Vagina (tissue), 2 donors: ENCODE results near the gene KDM7A. TPM values are rescaled to one million over a fixed set of nuclear protein-coding genes. Genes with fewer than 3 reads are reported as not detected.

ENCODE experiments used
- DNase-seq, 2 donors: peaks; one replicate each; pipeline ENCODE4 v3.0.0-alpha.2; 2017; ENCODE audit errors: extremely low spot score in 2 of 2
- H3K27ac ChIP-seq: fragments of 200-600 bp; sonication (generic); one replicate; pipeline ENCODE4 v1.5.1; 2019
- H3K27me3 ChIP-seq: fragments of 200-600 bp; sonication (generic); one replicate; pipeline ENCODE4 v1.5.1; 2019
- H3K36me3 ChIP-seq, 2 donors: fragments of 200-600 bp; sonication (generic); one replicate each; pipeline ENCODE4 v1.5.1; 2017 to 2019
- H3K4me1 ChIP-seq: fragments of 200-600 bp; sonication (generic); one replicate; pipeline ENCODE4 v1.5.1; 2019
- H3K4me3 ChIP-seq, 2 donors: fragments of 200-600 bp; sonication (generic); 1 replicate in 1 of 2; 2 replicates in 1 of 2; pipeline ENCODE4 v1.5.1; 2016 to 2019
- H3K9me3 ChIP-seq: fragments of 200-600 bp; sonication (generic); one replicate; pipeline ENCODE4 v1.5.1; 2019
- POLR2A ChIP-seq, 2 donors: fragments of 450-650 bp; IDR thresholded peaks; one replicate each; pipeline ENCODE4 v1.6.1; 2017; ENCODE audit warnings: antibody characterized with exemption in 2 of 2, mild to moderate bottlenecking in 2 of 2, moderate library complexity in 2 of 2
- POLR2AphosphoS5 ChIP-seq, 2 donors: sonication (generic); formaldehyde crosslinking; IDR thresholded peaks; one replicate each; pipeline ENCODE4 v1.9.0; 2017; ENCODE audit warnings: antibody characterized with exemption in 2 of 2, mild to moderate bottlenecking in 2 of 2, low read depth in 1 of 2; ENCODE audit not compliant: insufficient read depth in 1 of 2
- intact Hi-C: fragments of 100-400 bp; cut with DNase I; formaldehyde crosslinking; loops from one replicate; pipeline ENCODE4 v1.15.1; 2023
- total RNA-seq: library from RNA; depleted of rRNA; stranded (reverse); fragments of >200 nt; gene quantifications from one replicate; pipeline ENCODE4 v1.2.3, GENCODE V29; 2016
- TF ChIP-seq, protein P1 (sequence below), 3 experiments: fragments of 450-650 bp in 2 of 3; fragments of 200-600 bp in 1 of 3; sonication (generic) in 1 of 3; IDR thresholded peaks; one replicate each; pipeline ENCODE4 v1.5.1; 2017 to 2019; ENCODE audit warnings: antibody characterized with exemption in 3 of 3, mild to moderate bottlenecking in 2 of 3, moderate library complexity in 2 of 3

The KDM7A gene
- total RNA-seq, 1 donor from 2014 or later: 24.6 TPM

- TF ChIP-seq, protein P1, sequence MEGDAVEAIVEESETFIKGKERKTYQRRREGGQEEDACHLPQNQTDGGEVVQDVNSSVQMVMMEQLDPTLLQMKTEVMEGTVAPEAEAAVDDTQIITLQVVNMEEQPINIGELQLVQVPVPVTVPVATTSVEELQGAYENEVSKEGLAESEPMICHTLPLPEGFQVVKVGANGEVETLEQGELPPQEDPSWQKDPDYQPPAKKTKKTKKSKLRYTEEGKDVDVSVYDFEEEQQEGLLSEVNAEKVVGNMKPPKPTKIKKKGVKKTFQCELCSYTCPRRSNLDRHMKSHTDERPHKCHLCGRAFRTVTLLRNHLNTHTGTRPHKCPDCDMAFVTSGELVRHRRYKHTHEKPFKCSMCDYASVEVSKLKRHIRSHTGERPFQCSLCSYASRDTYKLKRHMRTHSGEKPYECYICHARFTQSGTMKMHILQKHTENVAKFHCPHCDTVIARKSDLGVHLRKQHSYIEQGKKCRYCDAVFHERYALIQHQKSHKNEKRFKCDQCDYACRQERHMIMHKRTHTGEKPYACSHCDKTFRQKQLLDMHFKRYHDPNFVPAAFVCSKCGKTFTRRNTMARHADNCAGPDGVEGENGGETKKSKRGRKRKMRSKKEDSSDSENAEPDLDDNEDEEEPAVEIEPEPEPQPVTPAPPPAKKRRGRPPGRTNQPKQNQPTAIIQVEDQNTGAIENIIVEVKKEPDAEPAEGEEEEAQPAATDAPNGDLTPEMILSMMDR (IDR thresholded peaks at IDR 0.05): no peak
- no peak for TF ChIP-seq POLR2AphosphoS5 (IDR thresholded peaks at IDR 0.05; ENCODE audit: insufficient read depth in 1 of 2, low read depth in 1 of 2)
- TF ChIP-seq POLR2A (IDR thresholded peaks at IDR 0.05): no peak
- intact Hi-C loops: no loop called here
These were observed 121.0 kb downstream of the KDM7A start for GRCh38 chr7:140055833-140056232.

GRCh38 chr7:140054751-140055150, 122.0 kb downstream of the KDM7A start:
- H3K9me3 ChIP-seq: no peaks in the 10 kb centered on the region
- no peaks in the 10 kb centered on the region for H3K27me3 ChIP-seq
- DNase-seq: peak in 1 of 2 donors; percentile 54
- no peak for TF ChIP-seq POLR2AphosphoS5 (IDR thresholded peaks at IDR 0.05; ENCODE audit: insufficient read depth in 1 of 2, low read depth in 1 of 2)
- TF ChIP-seq, protein P1 (IDR thresholded peaks at IDR 0.05): no peak
- no peak for TF ChIP-seq POLR2A (IDR thresholded peaks at IDR 0.05)
- H3K4me3 ChIP-seq: no peak overlapping the region
- H3K4me1 ChIP-seq: peaks cover 6% of the 10 kb centered on the region
- intact Hi-C loops: no loop called here
- no peak overlapping the region for H3K27ac ChIP-seq
- H3K36me3 ChIP-seq: peaks cover 0 to 6% of the 10 kb centered on the region in 2 donors

More at GRCh38 chr7:140055833-140056232, 121.0 kb downstream of the KDM7A start:
- Histone ChIP-seq H3K4me3 (no peak overlapping the region), H3K36me3 (peaks cover 0 to 6% of the 10 kb centered on the region in 2 donors), H3K27me3 (no peaks in the 10 kb centered on the region), H3K9me3 (no peaks in the 10 kb centered on the region), H3K4me1 (peaks cover 17% of the 10 kb centered on the region), H3K27ac (no peak overlapping the region)
- DNase-seq: peak in 1 of 2 donors; percentile 44

- Histone ChIP-seq H3K4me3 (no peak overlapping the region), H3K27ac (no peak overlapping the region), H3K9me3 (no peaks in the 10 kb centered on the region), H3K4me1 (no peaks in the 10 kb centered on the region), H3K36me3 (peaks cover 0 to 6% of the 10 kb centered on the region in 2 donors), H3K27me3 (no peaks in the 10 kb centered on the region)
- TF ChIP-seq POLR2A (IDR thresholded peaks at IDR 0.05) (no peak), POLR2AphosphoS5 (IDR thresholded peaks at IDR 0.05; ENCODE audit: insufficient read depth in 1 of 2, low read depth in 1 of 2) (no peak)
- TF ChIP-seq, protein P1 (IDR thresholded peaks at IDR 0.05): no peak
- DNase-seq: peak in 1 of 2 donors; percentile 40
- intact Hi-C loops: no loop called here
These were observed 122.8 kb downstream of the KDM7A start for GRCh38 chr7:140053812-140054539.

DNA sequence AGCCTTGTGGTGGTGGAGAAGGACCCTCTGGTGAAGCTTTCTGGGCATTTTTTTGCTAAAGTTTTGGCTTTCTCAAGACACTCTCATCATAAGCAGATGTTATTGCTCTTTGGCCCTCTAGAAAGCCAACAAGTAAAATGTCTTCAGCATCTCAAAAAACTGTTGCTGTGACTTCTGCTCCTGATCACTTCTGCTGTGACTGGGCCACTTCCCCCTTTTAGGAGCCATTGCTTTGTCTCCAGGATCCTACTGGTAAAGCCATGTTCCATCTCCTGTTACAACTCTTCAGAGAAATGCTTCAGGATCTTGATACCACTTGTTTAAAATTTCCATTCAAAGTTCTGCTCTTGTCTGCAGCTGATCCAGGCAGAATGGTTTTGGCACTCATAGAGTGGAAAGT, 125.0 kb downstream of the KDM7A start:
- Histone ChIP-seq H3K4me1 (no peaks in the 10 kb centered on the region), H3K9me3 (no peaks in the 10 kb centered on the region), H3K27me3 (no peaks in the 10 kb centered on the region), H3K27ac (no peak overlapping the region), H3K36me3 (peaks cover 0 to 10% of the 10 kb centered on the region in 2 donors), H3K4me3 (no peak overlapping the region)
- TF ChIP-seq, protein P1 (IDR thresholded peaks at IDR 0.05): no peak
- TF ChIP-seq POLR2AphosphoS5 (IDR thresholded peaks at IDR 0.05; ENCODE audit: insufficient read depth in 1 of 2, low read depth in 1 of 2) (no peak), POLR2A (IDR thresholded peaks at IDR 0.05) (no peak)
- no peak for DNase-seq
- intact Hi-C loops: no loop called here

GRCh38 chr7:140050100-140050499, 126.7 kb downstream of the KDM7A start:
- no peaks in the 10 kb centered on the region for H3K4me1 ChIP-seq
- no peak for DNase-seq
- intact Hi-C loops: no loop called here
- H3K27ac ChIP-seq: no peak overlapping the region
- TF ChIP-seq, protein P1 (IDR thresholded peaks at IDR 0.05): no peak
- TF ChIP-seq POLR2AphosphoS5 (IDR thresholded peaks at IDR 0.05; ENCODE audit: insufficient read depth in 1 of 2, low read depth in 1 of 2): no peak
- no peak for TF ChIP-seq POLR2A (IDR thresholded peaks at IDR 0.05)
- peaks cover 0 to 22% of the 10 kb centered on the region in 2 donors for H3K36me3 ChIP-seq
- H3K4me3 ChIP-seq: no peak overlapping the region
- no peaks in the 10 kb centered on the region for H3K9me3 ChIP-seq
- H3K27me3 ChIP-seq: no peaks in the 10 kb centered on the region
